Measurements from ENCODE around the gene PPIP5K2. TPM values are rescaled to one million over a fixed set of nuclear protein-coding genes. Genes with fewer than 3 reads are reported as not detected.

The PPIP5K2 gene
- total and polyA plus RNA-seq, 2 of the 8 experiments (the other 6 are each of a cell fraction or from before 2014, with no cell fraction given) = 14.8 to 46.6 TPM

DNA sequence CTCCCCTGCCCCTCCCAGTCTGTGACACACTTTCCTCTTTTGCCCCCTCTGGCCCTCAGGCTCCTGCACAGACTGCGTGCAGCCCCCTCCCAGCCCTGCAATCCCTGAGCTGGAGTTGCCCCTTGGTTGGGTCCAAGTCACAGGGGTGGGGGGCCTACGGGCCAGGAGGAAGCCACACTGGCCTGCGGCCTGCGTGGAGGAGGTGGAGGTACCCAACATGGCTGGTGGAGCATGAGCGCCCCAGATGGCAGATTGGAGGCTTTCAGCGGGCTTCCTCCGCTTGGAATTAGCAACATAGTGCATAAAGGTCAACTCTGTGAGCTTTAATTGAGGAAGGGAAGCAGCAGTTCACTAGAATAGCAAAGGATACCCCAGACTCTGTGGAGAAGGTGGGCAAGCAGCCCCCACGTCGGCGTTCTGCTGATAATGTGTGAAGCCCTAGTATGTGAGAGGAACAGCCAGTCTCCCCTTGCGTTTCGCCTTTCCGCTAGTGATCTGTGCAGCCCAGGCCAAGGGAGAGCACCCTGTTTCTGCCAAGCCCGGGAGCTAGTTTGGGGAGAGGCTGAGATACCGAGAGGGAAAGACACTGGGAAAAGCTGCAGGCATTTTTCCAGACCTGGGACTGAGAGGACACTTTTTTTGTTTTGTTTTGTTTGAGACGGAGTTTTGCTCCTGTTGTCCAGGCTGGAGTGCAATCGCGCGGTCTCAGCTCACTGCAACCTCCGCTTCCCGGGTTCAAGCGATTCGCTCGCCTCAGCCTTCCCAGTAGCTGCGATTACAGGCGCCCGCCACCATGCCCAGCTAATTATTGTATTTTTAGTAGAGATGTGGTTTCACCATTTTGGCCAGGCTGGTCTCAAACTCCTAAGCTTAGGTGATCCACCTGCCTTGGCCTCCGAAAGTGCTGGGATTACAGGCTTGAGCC, 103.2 kb downstream of the PPIP5K2 start (continued):
- TF ChIP-seq SUZ12 (IDR thresholded peaks at IDR 0.05; ENCODE audit: low read length) (no peak), KDM4A (IDR thresholded peaks at IDR 0.05; ENCODE audit: low read depth, low read length, severe bottlenecking) (no peak), BCL11A (IDR thresholded peaks at IDR 0.05; ENCODE audit: low read depth in 2 of 2, low read length in 2 of 2) (no peak), EZH2 (IDR thresholded peaks at IDR 0.05; ENCODE audit: low read depth, low read length, severe bottlenecking) (no peak), RBBP5 (IDR thresholded peaks at IDR 0.05; ENCODE audit: borderline replicate concordance, low read depth, low read length) (no peak), PHF8 (conservative IDR thresholded peaks at IDR 0.05; ENCODE audit: low read depth, low read length) (no peak)
- TF ChIP-seq, protein P1, sequence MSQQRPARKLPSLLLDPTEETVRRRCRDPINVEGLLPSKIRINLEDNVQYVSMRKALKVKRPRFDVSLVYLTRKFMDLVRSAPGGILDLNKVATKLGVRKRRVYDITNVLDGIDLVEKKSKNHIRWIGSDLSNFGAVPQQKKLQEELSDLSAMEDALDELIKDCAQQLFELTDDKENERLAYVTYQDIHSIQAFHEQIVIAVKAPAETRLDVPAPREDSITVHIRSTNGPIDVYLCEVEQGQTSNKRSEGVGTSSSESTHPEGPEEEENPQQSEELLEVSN (IDR thresholded peaks at IDR 0.05) = no peak

Data from H1 (cell line).